AG04450 (cell line): ENCODE results near the gene SLC1A3. TPM values are rescaled to one million over a fixed set of nuclear protein-coding genes. Genes with fewer than 3 reads are reported as not detected.

ENCODE experiments used
- CTCF ChIA-PET: fragments of 300-600, 350-600 bp; formaldehyde crosslinking; extraction: SDS; loops from one replicate; lab custom pipeline; 2022; ENCODE audit warnings: antibody characterized with exemption, inconsistent platforms; lab: Charles Lee
- POLR2A ChIA-PET: fragments of 350-600 bp; formaldehyde crosslinking; extraction: SDS; loops from one replicate; lab custom pipeline; 2021; ENCODE audit warnings: antibody characterized with exemption, inconsistent platforms; lab: Yijun Ruan, JAX
- DNase-seq: peaks from one replicate; pipeline ENCODE4 v3.0.0-alpha.2; 2011; ENCODE audit warnings: low read depth, low spot score
- H3K27ac ChIP-seq: one replicate; pipeline ENCODE4 v1.5.1; 2012; ENCODE audit warnings: low read depth, low read length, control low read depth
- H3K27me3 ChIP-seq: one replicate; pipeline ENCODE4 v1.6.0; 2012; ENCODE audit warnings: low read length; ENCODE audit not compliant: control insufficient read depth, insufficient read depth
- H3K4me3 ChIP-seq: 2 replicates; pipeline ENCODE4 v1.5.1; 2011; ENCODE audit warnings: mild to moderate bottlenecking, low read depth, low read length, control low read depth
- H3K9me3 ChIP-seq: 2 replicates; pipeline ENCODE4 v1.5.1; 2012; ENCODE audit warnings: low read length; ENCODE audit not compliant: control insufficient read depth, insufficient read depth
- CTCF ChIP-seq: IDR thresholded peaks from 2 replicates; pipeline ENCODE4 v1.5.1; 2011; ENCODE audit warnings: low read depth, low read length, control low read depth, inconsistent platforms
- polyA plus RNA-seq: library from polyadenylated mRNA; depleted of rRNA; stranded (reverse); fragments of >200 nt; gene quantifications from 2 replicates; pipeline ENCODE4 v1.2.3, GENCODE V29; 2011

Gene SLC1A3
- polyA plus RNA-seq, 1 experiment = 2.2 TPM

- CTCF ChIA-PET = interaction anchor here (0.6 to 1.7 kb wide), 3 partner anchors 15 to 282 kb away, joined by 3 to 4 read pairs (median 4); no protein-coding TSS in a partner anchor
- Histone ChIP-seq H3K9me3 (no peaks in the 10 kb centered on the region), H3K4me3 (no peak overlapping the region), H3K27ac (no peak overlapping the region), H3K27me3 (peaks cover 3% of the 10 kb centered on the region)
- no peak for TF ChIP-seq CTCF
- DNase-seq = no peak
- POLR2A ChIA-PET = no interaction called here
Observed at GRCh38 chr5:36723912-36724311, 117.5 kb downstream of the SLC1A3 start.

DNA sequence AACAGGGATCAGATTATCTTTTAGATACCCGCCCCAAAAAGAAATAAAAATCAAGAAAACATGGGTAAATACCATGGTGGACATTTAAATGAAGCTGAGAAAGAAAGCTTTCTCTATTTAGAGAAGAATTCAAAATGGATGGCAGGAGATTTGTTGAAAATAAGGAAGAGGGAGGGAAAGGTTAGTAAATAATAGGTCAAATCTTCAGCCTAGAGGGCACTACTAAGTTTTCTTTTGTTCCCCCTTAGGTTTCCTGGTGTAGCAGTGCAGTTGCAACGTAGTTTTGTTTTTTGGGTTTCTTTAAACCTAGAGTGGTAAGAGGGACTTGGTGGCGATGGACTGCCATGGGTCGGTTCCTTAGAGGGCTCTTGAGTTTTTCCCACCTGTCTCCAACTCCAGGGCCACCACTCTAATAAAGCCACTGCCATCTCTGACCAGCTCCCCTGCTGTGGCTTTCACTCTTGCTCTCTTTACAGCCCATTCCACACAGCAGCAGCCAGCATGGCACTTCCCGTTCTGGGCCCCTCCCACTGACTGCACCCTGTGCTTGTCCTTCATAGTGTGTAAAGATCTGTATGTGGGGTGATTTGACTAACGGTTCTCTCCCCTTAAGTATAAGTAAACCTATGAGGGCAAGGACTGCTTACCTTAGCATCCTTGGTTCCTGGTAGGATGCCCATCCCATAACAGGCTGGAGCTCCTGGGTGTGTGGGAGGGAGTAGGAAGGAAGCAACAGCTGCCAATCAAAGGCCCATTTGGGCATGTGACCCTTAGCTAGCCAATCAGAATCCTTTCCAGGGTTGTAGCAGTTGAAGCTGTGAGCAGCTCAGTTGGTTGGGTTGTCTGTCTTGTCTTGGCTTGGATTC, 118.3 kb downstream of the SLC1A3 start:
- no peak for TF ChIP-seq CTCF
- no peak for DNase-seq
- ChIA-PET CTCF (interaction anchor here (0.6 to 1.7 kb wide), 4 partner anchors 14 to 281 kb away, joined by 3 to 4 read pairs (median 4); no protein-coding TSS in a partner anchor), POLR2A (no interaction called here)
- Histone ChIP-seq H3K9me3 (no peaks in the 10 kb centered on the region), H3K4me3 (no peak overlapping the region), H3K27ac (no peak overlapping the region), H3K27me3 (peaks cover 3% of the 10 kb centered on the region)

- DNase-seq = no peak
- peaks cover 3% of the 10 kb centered on the region for H3K27me3 ChIP-seq
- H3K4me3 ChIP-seq = no peak overlapping the region
- CTCF ChIA-PET = interaction anchor here (2.0 kb wide), 1 partner anchor 279 kb away, joined by 11 read pairs; no protein-coding TSS in a partner anchor
- POLR2A ChIA-PET = no interaction called here
- H3K27ac ChIP-seq = no peak overlapping the region
- H3K9me3 ChIP-seq = no peaks in the 10 kb centered on the region
- no peak for TF ChIP-seq CTCF
Observed at GRCh38 chr5:36726317-36726716, 119.9 kb downstream of the SLC1A3 start.

DNA sequence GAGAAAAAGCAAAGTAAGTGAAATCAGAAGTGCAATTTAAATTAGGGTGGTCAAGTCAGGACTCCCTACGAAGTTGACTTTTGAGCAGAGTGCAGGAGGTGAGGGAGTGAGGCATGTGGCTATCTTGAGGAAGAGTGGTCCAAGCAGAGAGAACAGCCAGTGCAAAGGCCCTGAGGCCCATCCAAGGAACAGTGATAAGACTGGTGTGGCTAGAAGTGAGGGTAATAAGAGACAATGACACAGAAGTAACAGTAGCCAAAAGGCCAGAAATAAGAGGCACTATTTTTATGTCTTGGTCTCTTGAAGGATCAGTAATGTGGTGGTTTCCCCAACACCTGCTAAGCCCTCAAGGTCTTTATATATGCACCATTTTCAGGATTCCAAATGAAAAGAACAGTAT, 120.4 kb downstream of the SLC1A3 start:
- no peak overlapping the region for H3K27ac ChIP-seq
- no peak for DNase-seq
- H3K9me3 ChIP-seq = no peaks in the 10 kb centered on the region
- POLR2A ChIA-PET = no interaction called here
- peaks cover 3% of the 10 kb centered on the region for H3K27me3 ChIP-seq
- H3K4me3 ChIP-seq = no peak overlapping the region
- CTCF ChIA-PET = interaction anchor here (2.0 kb wide), 1 partner anchor 278 kb away, joined by 11 read pairs; no protein-coding TSS in a partner anchor
- TF ChIP-seq CTCF = no peak
